Measurements from ENCODE around the gene SIRT7.

GRCh38 chr17:81902653-81903414 is 15.1 kb downstream of the SIRT7 start:
- no peak for TF ChIP-seq CTCF (conservative IDR thresholded peaks at IDR 0.05)
- no peak for TF ChIP-seq EZH2 (IDR thresholded peaks at IDR 0.05; ENCODE audit: low read depth)
